ENCODE results near the gene IQCM. TPM values are rescaled to one million over a fixed set of nuclear protein-coding genes. Genes with fewer than 3 reads are reported as not detected.

The IQCM gene
- total and polyA plus RNA-seq, 10 donors, result not detected

DNA sequence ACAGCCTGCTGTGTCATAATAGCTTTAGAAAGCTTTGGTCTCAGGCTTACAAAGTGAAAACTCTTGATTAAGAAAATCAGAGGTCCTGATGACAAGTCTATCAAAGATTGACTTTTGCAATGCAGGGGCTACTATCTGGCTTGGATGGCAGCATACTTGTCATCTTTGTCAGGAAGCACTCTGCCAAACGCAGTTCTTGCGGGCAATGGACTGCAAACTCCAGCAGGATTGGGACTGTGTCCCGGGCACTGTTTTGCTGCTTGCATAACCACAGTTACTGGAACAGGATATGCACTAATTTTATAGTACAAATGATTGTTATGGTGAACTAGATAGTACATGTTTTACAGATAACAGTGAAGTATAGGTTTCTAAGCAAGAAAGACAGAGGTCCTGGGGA is 185.6 kb downstream of the IQCM start:
- no peaks in the 10 kb centered on the region for H3K36me3 ChIP-seq
- no peak overlapping the region for H3K27ac ChIP-seq
- H3K4me1 ChIP-seq, result no peaks in the 10 kb centered on the region
- H3K9me3 ChIP-seq, result peaks cover 0 to 8% (median 0%) of the 10 kb centered on the region in 8 donors
- 74 to 96% (median 80%) methylated on average over 3 of the region's 3 CpGs for WGBS, 5 donors
- TF ChIP-seq POLR2AphosphoS5 (IDR thresholded peaks at IDR 0.05) (no peak), POLR2A (IDR thresholded peaks at IDR 0.05) (no peak)
- TF ChIP-seq, protein P1, sequence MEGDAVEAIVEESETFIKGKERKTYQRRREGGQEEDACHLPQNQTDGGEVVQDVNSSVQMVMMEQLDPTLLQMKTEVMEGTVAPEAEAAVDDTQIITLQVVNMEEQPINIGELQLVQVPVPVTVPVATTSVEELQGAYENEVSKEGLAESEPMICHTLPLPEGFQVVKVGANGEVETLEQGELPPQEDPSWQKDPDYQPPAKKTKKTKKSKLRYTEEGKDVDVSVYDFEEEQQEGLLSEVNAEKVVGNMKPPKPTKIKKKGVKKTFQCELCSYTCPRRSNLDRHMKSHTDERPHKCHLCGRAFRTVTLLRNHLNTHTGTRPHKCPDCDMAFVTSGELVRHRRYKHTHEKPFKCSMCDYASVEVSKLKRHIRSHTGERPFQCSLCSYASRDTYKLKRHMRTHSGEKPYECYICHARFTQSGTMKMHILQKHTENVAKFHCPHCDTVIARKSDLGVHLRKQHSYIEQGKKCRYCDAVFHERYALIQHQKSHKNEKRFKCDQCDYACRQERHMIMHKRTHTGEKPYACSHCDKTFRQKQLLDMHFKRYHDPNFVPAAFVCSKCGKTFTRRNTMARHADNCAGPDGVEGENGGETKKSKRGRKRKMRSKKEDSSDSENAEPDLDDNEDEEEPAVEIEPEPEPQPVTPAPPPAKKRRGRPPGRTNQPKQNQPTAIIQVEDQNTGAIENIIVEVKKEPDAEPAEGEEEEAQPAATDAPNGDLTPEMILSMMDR (IDR thresholded peaks at IDR 0.05 in 8 of 11, conservative IDR thresholded peaks at IDR 0.05 in 3 of 11), result no peak
- intact Hi-C loops (cut with DNase I; ENCODE audit: low total_unique reads), result no loop called here
- DNase-seq, result no peak
- no peaks in the 10 kb centered on the region for H3K27me3 ChIP-seq (replicated peaks in 1 of 7)
- no peak overlapping the region for H3K4me3 ChIP-seq

DNA sequence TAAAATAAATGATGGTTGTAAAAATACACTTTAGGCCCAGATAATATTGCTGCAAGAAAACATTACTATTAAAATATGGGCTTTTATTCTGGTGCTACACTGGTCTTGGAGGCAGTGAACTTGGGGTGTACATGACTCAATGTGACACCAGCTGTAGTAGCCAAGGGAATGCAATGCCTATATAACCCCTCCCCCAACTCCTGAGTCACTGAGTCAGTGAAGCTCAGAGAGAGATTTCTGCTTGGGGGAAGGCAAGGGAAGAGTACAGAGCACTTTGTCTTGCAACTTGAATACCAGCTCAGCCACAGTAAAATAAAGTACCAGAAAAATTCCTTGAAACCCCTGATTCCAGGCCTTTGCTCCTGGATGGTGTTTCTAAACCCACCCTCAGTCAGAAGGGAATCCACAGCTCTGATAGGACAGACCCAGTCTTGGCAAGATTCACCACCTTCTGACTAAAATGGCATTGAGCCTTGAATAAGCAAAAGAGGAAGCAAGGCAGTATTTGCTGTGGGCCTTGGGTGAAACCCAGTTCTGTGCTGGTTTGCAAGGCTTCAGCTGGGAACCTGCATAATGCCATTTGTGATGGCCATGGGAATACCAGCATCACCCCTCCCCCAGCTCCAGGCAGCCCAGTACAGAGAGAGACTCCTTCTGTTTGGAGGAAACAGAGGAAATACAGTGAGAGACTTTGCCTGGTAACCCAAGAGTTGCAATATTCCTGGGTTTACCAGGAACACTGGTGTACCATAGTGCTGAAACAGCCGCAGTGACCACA is 209.9 kb downstream of the IQCM start:
- intact Hi-C loops (cut with DNase I; ENCODE audit: low total_unique reads), result no loop called here
- H3K9me3 ChIP-seq, result peaks cover 2 to 37% (median 21%) of the 10 kb centered on the region in 8 donors
- TF ChIP-seq POLR2A (IDR thresholded peaks at IDR 0.05), result no peak
- TF ChIP-seq POLR2AphosphoS5 (IDR thresholded peaks at IDR 0.05), result no peak
- TF ChIP-seq, protein P1 (IDR thresholded peaks at IDR 0.05 in 8 of 11, conservative IDR thresholded peaks at IDR 0.05 in 3 of 11), result no peak
- no peaks in the 10 kb centered on the region for H3K36me3 ChIP-seq
- H3K27me3 ChIP-seq (replicated peaks in 1 of 7), result no peaks in the 10 kb centered on the region
- WGBS, 5 donors, result 82 to 95% (median 94%) methylated on average over 1 of the region's 1 CpG
- DNase-seq, result no peak
- no peaks in the 10 kb centered on the region for H3K4me1 ChIP-seq
- no peak overlapping the region for H3K4me3 ChIP-seq
- H3K27ac ChIP-seq, result no peak overlapping the region

DNA sequence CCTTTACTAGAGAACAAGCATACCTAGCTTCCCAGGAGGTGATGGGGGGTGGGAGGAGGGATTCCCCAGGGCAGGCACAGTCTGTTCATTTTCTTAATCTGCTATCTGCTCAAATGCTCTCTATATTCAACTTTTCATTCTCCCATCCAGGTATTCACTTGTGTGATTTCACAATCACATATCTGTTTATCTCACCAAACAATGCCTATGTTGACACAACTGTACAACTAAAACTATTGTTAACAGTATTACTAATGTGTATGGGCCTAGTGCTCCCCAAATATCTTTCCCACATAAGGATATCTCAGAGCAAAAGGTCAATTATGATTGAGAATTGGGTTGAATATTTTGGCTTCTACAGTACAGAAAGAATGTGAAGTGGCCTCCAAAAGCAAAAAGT is 210.8 kb downstream of the IQCM start:
- no peak overlapping the region for H3K4me3 ChIP-seq
- DNase-seq, result no peak
- peaks cover 2 to 37% (median 18%) of the 10 kb centered on the region in 8 donors for H3K9me3 ChIP-seq
- intact Hi-C loops (cut with DNase I; ENCODE audit: low total_unique reads), result no loop called here
- no peak overlapping the region for H3K27ac ChIP-seq
- H3K4me1 ChIP-seq, result no peaks in the 10 kb centered on the region
- H3K36me3 ChIP-seq, result no peaks in the 10 kb centered on the region
- TF ChIP-seq POLR2AphosphoS5 (IDR thresholded peaks at IDR 0.05) (no peak), POLR2A (IDR thresholded peaks at IDR 0.05) (no peak)
- TF ChIP-seq, protein P1 (IDR thresholded peaks at IDR 0.05 in 8 of 11, conservative IDR thresholded peaks at IDR 0.05 in 3 of 11), result no peak
- no peaks in the 10 kb centered on the region for H3K27me3 ChIP-seq (replicated peaks in 1 of 7)

DNA sequence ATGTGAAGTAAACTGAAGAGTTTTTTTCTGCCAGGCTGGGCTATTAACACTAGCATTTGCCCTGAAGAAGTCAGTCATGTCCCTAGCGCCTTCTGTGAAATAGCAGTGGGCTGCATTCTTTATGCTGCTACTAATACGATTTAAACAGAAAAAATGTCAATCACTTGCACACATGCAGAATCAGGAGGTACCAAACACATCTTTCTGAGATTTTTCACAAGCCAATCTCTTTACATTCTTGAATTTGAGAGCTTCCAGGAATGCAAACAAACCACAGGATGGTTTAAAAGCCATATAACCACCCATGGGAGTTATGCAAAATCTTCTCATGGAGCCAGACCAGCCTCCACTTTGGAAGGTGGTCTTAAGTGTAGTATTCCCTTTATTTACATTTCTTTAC is 220.1 kb downstream of the IQCM start:
- TF ChIP-seq POLR2AphosphoS5 (IDR thresholded peaks at IDR 0.05), result no peak
- TF ChIP-seq, protein P1 (IDR thresholded peaks at IDR 0.05 in 8 of 11, conservative IDR thresholded peaks at IDR 0.05 in 3 of 11), result no peak
- no peak for TF ChIP-seq POLR2A (IDR thresholded peaks at IDR 0.05)
- Histone ChIP-seq H3K36me3 (no peaks in the 10 kb centered on the region), H3K4me3 (no peak overlapping the region), H3K4me1 (no peaks in the 10 kb centered on the region), H3K27ac (no peak overlapping the region), H3K9me3 (peaks cover 0 to 35% (median 10%) of the 10 kb centered on the region in 8 donors), H3K27me3 (replicated peaks in 1 of 7) (no peaks in the 10 kb centered on the region)
- intact Hi-C loops (cut with DNase I; ENCODE audit: low total_unique reads), result no loop called here
- DNase-seq, result no peak
- 73 to 81% (median 76%) methylated on average over 2 of the region's 2 CpGs for WGBS, 5 donors

Data from spleen (tissue), 11 donors.